Esophagus muscularis mucosa (tissue), 3 donors: ENCODE data around the gene NSMCE3.

Experiments used
- POLR2A ChIP-seq: fragments of 450-650 bp; IDR thresholded peaks from one replicate; pipeline ENCODE4 v1.6.1; 2017; ENCODE audit warnings: antibody characterized with exemption, moderate library complexity, mild to moderate bottlenecking, low read depth
- TF ChIP-seq, protein P1 (sequence below), 3 experiments: fragments of 200-600 bp in 2 of 3; fragments of 450-650 bp in 1 of 3; sonication (generic) in 2 of 3; IDR thresholded peaks; one replicate each; pipeline ENCODE4 v1.5.1; 2017 to 2019; ENCODE audit warnings: antibody characterized with exemption in 3 of 3, mild to moderate bottlenecking in 2 of 3, moderate library complexity in 1 of 3

- TF ChIP-seq, protein P1, sequence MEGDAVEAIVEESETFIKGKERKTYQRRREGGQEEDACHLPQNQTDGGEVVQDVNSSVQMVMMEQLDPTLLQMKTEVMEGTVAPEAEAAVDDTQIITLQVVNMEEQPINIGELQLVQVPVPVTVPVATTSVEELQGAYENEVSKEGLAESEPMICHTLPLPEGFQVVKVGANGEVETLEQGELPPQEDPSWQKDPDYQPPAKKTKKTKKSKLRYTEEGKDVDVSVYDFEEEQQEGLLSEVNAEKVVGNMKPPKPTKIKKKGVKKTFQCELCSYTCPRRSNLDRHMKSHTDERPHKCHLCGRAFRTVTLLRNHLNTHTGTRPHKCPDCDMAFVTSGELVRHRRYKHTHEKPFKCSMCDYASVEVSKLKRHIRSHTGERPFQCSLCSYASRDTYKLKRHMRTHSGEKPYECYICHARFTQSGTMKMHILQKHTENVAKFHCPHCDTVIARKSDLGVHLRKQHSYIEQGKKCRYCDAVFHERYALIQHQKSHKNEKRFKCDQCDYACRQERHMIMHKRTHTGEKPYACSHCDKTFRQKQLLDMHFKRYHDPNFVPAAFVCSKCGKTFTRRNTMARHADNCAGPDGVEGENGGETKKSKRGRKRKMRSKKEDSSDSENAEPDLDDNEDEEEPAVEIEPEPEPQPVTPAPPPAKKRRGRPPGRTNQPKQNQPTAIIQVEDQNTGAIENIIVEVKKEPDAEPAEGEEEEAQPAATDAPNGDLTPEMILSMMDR (IDR thresholded peaks at IDR 0.05), result no peak
- no peak for TF ChIP-seq POLR2A
These were observed 43.9 kb downstream of the NSMCE3 start for GRCh38 chr15:29225534-29226234.
